Epithelial cell of proximal tubule (primary cell): ENCODE results near the gene OR2C3. TPM values are rescaled to one million over a fixed set of nuclear protein-coding genes. Genes with fewer than 3 reads are reported as not detected.

Experiments
- DNase-seq: peaks from one replicate; pipeline ENCODE4 v3.0.0-alpha.2; 2011; ENCODE audit warnings: low read depth
- H3K4me3 ChIP-seq: 2 replicates; pipeline ENCODE4 v1.5.1; 2011; ENCODE audit warnings: low read depth, mild to moderate bottlenecking, low read length
- CTCF ChIP-seq: conservative IDR thresholded peaks from 2 replicates; pipeline ENCODE4 v1.5.1; 2012; ENCODE audit warnings: low read depth, mild to moderate bottlenecking, low read length
- total RNA-seq: library from RNA; depleted of rRNA; stranded (reverse); fragments of >200 nt; gene quantifications from 2 replicates; pipeline ENCODE4 v1.2.3, GENCODE V29; 2015

The OR2C3 gene
- total RNA-seq, 1 donor from 2014 or later: not detected

- TF ChIP-seq CTCF: no peak
- H3K4me3 ChIP-seq: no peak overlapping the region
- DNase-seq: no peak
Observed at GRCh38 chr1:247557926-247558674, 21.9 kb upstream of the OR2C3 start.

- TF ChIP-seq CTCF: no peak
- no peak for DNase-seq
- H3K4me3 ChIP-seq: no peak overlapping the region
Observed at GRCh38 chr1:247552231-247552630, 16.0 kb upstream of the OR2C3 start.

- TF ChIP-seq CTCF: no peak
- DNase-seq: no peak
- H3K4me3 ChIP-seq: no peak overlapping the region
Observed at GRCh38 chr1:247551721-247552120, 15.5 kb upstream of the OR2C3 start.

- TF ChIP-seq CTCF: no peak
- DNase-seq: no peak
- H3K4me3 ChIP-seq: no peak within 1 kb of the TSS
Observed at GRCh38 chr1:247548769-247549182, 12.5 kb upstream of the OR2C3 start, which contains the start of gene GCSAML. GCSAML (plus strand) TSS chr1:247549134; CDS start chr1:247549192, 58 bp downstream.

- TF ChIP-seq CTCF: no peak
- no peak overlapping the region for H3K4me3 ChIP-seq
- DNase-seq: no peak
Observed at GRCh38 chr1:247548092-247548491, 11.9 kb upstream of the OR2C3 start.

- no peak for DNase-seq
- H3K4me3 ChIP-seq: no peak overlapping the region
- TF ChIP-seq CTCF: no peak
Observed at GRCh38 chr1:247542811-247543210, 6.6 kb upstream of the OR2C3 start.

GRCh38 chr1:247540581-247540980, 4.3 kb upstream of the OR2C3 start:
- TF ChIP-seq CTCF: no peak
- no peak overlapping the region for H3K4me3 ChIP-seq
- no peak for DNase-seq
